Gastrocnemius medialis (tissue), 4 donors: ENCODE measurements around the gene PRPF19. TPM values are rescaled to one million over a fixed set of nuclear protein-coding genes. Genes with fewer than 3 reads are reported as not detected.

Experiments
- ATAC-seq, 2 donors: fragments of 150-250 bp; one replicate each; pipeline ENCODE4 v1.9.1; 2016
- DNase-seq, 2 donors: peaks; one replicate each; pipeline ENCODE4 v3.0.0-alpha.2; 2019
- H3K27ac ChIP-seq, 4 donors: fragments of 200-600 bp; sonication (generic); 1 replicate in 1 of 4; 2 replicates in 3 of 4; pipeline ENCODE4 v1.5.1; 2016 to 2018; ENCODE audit warnings: mild to moderate bottlenecking in 2 of 4, moderate library complexity in 1 of 4
- H3K27me3 ChIP-seq, 3 donors: fragments of 200-600 bp; sonication (generic) in 2 of 3; 1 replicate in 1 of 3; 2 replicates in 2 of 3; pipeline versions ENCODE4 v1.5.1 to v1.6.0; 2016 to 2019; ENCODE audit warnings: mild to moderate bottlenecking in 1 of 3, moderate library complexity in 1 of 3
- H3K36me3 ChIP-seq, 2 donors: fragments of 200-600 bp; sonication (generic) in 1 of 2; one replicate each; pipeline ENCODE4 v1.5.1; 2017 to 2018
- H3K4me1 ChIP-seq, 2 donors: fragments of 200-600 bp; sonication (generic) in 1 of 2; one replicate each; pipeline ENCODE4 v1.5.1; 2016 to 2017; ENCODE audit warnings: mild to moderate bottlenecking in 2 of 2
- H3K4me3 ChIP-seq, 4 donors: fragments of 200-600 bp; sonication (generic) in 3 of 4; 1 replicate in 1 of 4; 2 replicates in 3 of 4; pipeline ENCODE4 v1.5.1; 2016 to 2019; ENCODE audit warnings: mild to moderate bottlenecking in 2 of 4
- H3K9me3 ChIP-seq, 3 donors: fragments of 200-600 bp; sonication (generic) in 2 of 3; 1 replicate in 1 of 3; 2 replicates in 2 of 3; pipeline ENCODE4 v1.5.1; 2016 to 2019
- POLR2A ChIP-seq, 2 donors: fragments of 450-650 bp; IDR thresholded peaks; one replicate each; pipeline ENCODE4 v1.6.1; 2017; ENCODE audit warnings: antibody characterized with exemption in 2 of 2, mild to moderate bottlenecking in 2 of 2, moderate library complexity in 2 of 2
- in situ Hi-C, 4 donors: fragments of 200-750 bp; cut with MboI; loops; one replicate each; pipeline versions ENCODE4 v1.15.0 to v1.8.0; 2017; ENCODE audit warnings: low sequenced_read_pairs in 4 of 4
- intact Hi-C: fragments of 100-400 bp; cut with DNase I; formaldehyde crosslinking; loops from one replicate; pipeline ENCODE4 v1.15.1; 2023; ENCODE audit warnings: low total_unique reads
- total RNA-seq, 4 donors: library from RNA; depleted of rRNA; stranded (reverse); fragments of >200 nt; gene quantifications; one replicate each; pipeline versions ENCODE4 v1.1.0 to v1.2.3, GENCODE V29; 2016
- TF ChIP-seq, protein P1 (sequence below), 5 experiments: fragments of 450-650 bp in 3 of 5; fragments of 200-600 bp in 2 of 5; sonication (generic) in 2 of 5; IDR thresholded peaks in 4 of 5; conservative IDR thresholded peaks in 1 of 5; 1 replicate in 4 of 5; 2 replicates in 1 of 5; pipeline ENCODE4 v1.5.1; 2016 to 2019; ENCODE audit warnings: antibody characterized with exemption in 5 of 5, mild to moderate bottlenecking in 3 of 5, moderate library complexity in 3 of 5

The PRPF19 gene
- total RNA-seq, 4 donors from 2014 or later: 55.5 to 75.6 (median 71.9) TPM

DNA sequence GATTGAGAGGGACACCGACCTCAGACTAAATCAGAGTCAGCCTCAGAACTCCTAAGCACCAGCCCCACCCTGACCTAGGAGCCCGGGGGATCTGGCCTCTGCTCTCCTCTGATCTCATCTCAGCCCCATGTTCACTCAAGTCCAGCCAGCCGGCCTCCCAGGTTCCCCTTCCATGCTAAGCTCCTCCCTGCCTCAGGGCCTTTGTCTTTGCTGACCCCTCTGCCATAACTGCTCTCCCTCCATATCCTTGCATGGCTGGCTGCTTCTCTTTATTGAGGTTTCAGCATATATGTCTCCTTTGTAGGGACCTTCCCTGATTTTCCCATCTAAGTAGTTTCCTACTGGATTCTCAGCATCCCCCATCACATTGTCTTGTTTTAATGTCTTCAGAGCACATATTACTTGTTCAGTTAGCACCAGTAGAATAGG, 46.4 kb upstream of the PRPF19 start:
- in situ Hi-C loops: no loop called here
- Histone ChIP-seq H3K27ac (peak overlapping the region; percentile 71 to 84 (median 80)), H3K4me1 (no peaks in the 10 kb centered on the region), H3K36me3 (no peaks in the 10 kb centered on the region), H3K4me3 (peak overlapping the region; percentile 46 to 72 (median 59)), H3K27me3 (peaks cover 0 to 11% (median 0%) of the 10 kb centered on the region in 3 donors), H3K9me3 (no peaks in the 10 kb centered on the region)
- DNase-seq (no peak), ATAC-seq (no peak)
- intact Hi-C loops: no loop called here
- TF ChIP-seq, protein P1, sequence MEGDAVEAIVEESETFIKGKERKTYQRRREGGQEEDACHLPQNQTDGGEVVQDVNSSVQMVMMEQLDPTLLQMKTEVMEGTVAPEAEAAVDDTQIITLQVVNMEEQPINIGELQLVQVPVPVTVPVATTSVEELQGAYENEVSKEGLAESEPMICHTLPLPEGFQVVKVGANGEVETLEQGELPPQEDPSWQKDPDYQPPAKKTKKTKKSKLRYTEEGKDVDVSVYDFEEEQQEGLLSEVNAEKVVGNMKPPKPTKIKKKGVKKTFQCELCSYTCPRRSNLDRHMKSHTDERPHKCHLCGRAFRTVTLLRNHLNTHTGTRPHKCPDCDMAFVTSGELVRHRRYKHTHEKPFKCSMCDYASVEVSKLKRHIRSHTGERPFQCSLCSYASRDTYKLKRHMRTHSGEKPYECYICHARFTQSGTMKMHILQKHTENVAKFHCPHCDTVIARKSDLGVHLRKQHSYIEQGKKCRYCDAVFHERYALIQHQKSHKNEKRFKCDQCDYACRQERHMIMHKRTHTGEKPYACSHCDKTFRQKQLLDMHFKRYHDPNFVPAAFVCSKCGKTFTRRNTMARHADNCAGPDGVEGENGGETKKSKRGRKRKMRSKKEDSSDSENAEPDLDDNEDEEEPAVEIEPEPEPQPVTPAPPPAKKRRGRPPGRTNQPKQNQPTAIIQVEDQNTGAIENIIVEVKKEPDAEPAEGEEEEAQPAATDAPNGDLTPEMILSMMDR (IDR thresholded peaks at IDR 0.05 in 4 of 5, conservative IDR thresholded peaks at IDR 0.05 in 1 of 5): no peak
- TF ChIP-seq POLR2A (IDR thresholded peaks at IDR 0.05): no peak

DNA sequence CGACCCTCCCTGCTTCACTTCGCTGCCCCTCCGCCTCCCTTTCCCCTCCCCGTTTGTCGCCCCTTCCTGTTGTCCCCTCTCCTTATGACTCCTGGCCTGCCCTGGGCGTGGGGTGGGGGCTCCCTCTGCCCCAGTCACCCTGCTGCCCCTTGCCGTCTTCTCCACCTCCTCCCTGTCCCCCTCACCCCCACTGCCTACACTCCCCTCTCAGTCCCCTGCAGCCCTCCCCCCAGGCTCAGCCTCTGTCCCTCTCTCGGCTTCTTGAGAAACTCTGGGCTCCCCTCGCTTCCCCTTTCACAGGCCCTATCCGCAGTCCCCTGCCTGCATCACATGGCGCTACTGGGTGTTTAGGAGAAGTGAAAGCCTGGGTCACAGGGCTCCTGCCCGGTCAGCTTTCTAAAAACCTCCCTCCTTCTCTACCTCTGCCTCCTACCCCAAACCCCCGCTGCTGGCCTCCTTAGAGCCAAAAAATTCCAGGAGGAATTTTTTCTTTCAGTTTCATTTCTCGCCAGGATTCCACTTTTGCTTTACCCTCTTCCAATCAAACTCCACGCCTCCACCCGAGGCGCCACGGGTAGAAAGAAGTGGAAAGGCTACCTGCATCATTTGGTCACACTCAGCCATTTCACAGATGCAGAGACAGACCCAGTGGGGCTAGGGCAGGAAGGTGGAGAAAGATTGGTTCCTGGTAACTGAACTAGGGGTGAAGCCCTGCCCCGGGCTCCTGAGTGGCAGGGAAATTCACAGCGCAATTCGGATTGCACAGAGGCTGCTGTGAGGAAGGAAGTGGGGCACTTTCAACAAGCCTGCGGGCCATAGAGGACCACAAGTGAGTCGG, 45.7 kb upstream of the PRPF19 start, which contains the start of gene SLC15A3:
TSS of gene SLC15A3 (minus strand) at position 273 of the 838 bp plus-strand sequence. CDS start 625 bp downstream, outside the sequence.
- in situ Hi-C loops (no loop called here), intact Hi-C loops (no loop called here)
- DNase-seq (peak; percentile 49 to 59), ATAC-seq (peak; percentile 63 to 73)
- peak in 1 of 2 donors; percentile 24 for TF ChIP-seq POLR2A (IDR thresholded peaks at IDR 0.05)
- TF ChIP-seq, protein P1 (IDR thresholded peaks at IDR 0.05 in 4 of 5, conservative IDR thresholded peaks at IDR 0.05 in 1 of 5): no peak
- no peaks in the 10 kb centered on the region for H3K9me3 ChIP-seq
- peak within 1 kb of the TSS; percentile 71 to 84 (median 80) for H3K27ac ChIP-seq
- peak within 1 kb of the TSS; percentile 46 to 72 (median 59) for H3K4me3 ChIP-seq
- no peaks in the 10 kb centered on the region for H3K4me1 ChIP-seq
- H3K27me3 ChIP-seq: peaks cover 0 to 11% (median 0%) of the 10 kb centered on the region in 3 donors
- H3K36me3 ChIP-seq: no peaks in the 10 kb centered on the region

DNA sequence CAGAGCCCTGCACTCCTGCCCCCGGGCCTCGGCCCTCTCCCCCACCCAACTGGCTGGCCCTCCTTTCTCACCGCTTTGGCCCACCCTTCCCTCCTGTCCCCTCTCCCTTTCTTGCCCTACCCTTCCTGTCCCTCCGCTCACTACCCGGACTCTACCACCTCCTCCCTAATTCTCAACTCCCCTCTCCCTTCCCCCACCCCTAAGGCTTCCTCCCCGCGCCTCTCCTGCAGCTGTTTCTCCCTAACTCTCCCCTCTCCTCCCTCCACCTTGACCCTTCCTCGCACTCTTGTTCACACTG, 45.2 kb upstream of the PRPF19 start:
- intact Hi-C loops (no loop called here), in situ Hi-C loops (no loop called here)
- DNase-seq (no peak), ATAC-seq (peak; percentile 22 to 37)
- Histone ChIP-seq H3K4me3 (peak overlapping the region; percentile 46 to 72 (median 59)), H3K36me3 (no peaks in the 10 kb centered on the region), H3K27ac (peak overlapping the region; percentile 71 to 84 (median 80)), H3K27me3 (peaks cover 0 to 11% (median 0%) of the 10 kb centered on the region in 3 donors), H3K9me3 (no peaks in the 10 kb centered on the region), H3K4me1 (no peaks in the 10 kb centered on the region)
- TF ChIP-seq, protein P1 (IDR thresholded peaks at IDR 0.05 in 4 of 5, conservative IDR thresholded peaks at IDR 0.05 in 1 of 5): no peak
- no peak for TF ChIP-seq POLR2A (IDR thresholded peaks at IDR 0.05)

DNA sequence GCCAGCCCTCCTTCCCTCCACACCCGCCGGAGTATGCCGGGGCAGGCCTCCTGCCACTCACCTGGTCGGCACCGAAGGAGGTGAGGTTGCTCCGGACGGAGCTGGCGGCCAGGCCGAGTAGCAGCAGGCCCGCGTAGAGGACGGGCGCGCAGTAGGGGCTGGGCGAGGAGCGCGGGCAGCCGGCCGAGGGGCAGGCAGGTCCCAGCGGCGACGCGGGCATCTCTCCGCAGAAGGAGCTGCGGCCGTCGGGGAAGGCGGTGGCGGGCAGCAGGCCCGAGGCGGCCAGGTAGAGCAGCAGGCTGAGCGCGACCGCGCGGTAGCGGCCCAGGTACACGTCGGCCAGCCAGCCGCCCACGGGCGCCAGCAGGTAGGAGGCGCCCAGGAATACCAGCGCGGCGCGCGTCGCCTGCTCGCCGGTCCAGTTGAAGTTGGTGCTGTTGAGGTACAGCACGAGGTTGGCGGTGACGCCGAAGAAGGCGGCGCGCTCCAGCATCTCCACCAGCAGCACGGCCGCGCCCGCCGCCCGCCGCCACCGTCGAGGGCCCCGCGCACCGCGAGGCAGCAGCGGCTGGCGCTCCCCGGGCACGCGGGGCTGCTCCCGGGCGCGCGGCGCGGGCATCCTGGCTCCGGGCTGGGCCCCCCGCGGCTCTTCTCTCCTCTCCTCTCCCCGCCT, 44.7 kb upstream of the PRPF19 start:
- Histone ChIP-seq H3K36me3 (no peaks in the 10 kb centered on the region), H3K4me3 (peak overlapping the region; percentile 46 to 72 (median 59)), H3K4me1 (no peaks in the 10 kb centered on the region), H3K27me3 (peaks cover 0 to 11% (median 0%) of the 10 kb centered on the region in 3 donors), H3K27ac (peak overlapping the region; percentile 71 to 84 (median 80)), H3K9me3 (no peaks in the 10 kb centered on the region)
- no peak for TF ChIP-seq POLR2A (IDR thresholded peaks at IDR 0.05)
- TF ChIP-seq, protein P1 (IDR thresholded peaks at IDR 0.05 in 4 of 5, conservative IDR thresholded peaks at IDR 0.05 in 1 of 5): no peak
- no peak for DNase-seq
- in situ Hi-C loops: no loop called here
- no peak for ATAC-seq
- intact Hi-C loops: no loop called here
